Loucy (cell line): ENCODE results near the gene PEAK1.
"Not testable (repeated sequence)": the region's sequence is repeated elsewhere in the genome, so short reads cannot be mapped to it uniquely, and the experiment has no call there.

Source experiments
- H2AFZ ChIP-seq: fragments of 200-600 bp; sonication (generic); 2 replicates; pipeline ENCODE4 v1.6.0; 2016; ENCODE audit warnings: antibody characterized with exemption, mild to moderate bottlenecking, low read length, moderate library complexity
- H3F3A ChIP-seq: fragments of 200-600 bp; 2 replicates; pipeline ENCODE4 v1.6.0; 2016; ENCODE audit warnings: antibody characterized with exemption, low read depth, mild to moderate bottlenecking
- H3K27me3 ChIP-seq: fragments of 200-600 bp; sonication (generic); 2 replicates; pipeline ENCODE4 v1.6.1; 2014; ENCODE audit warnings: low read length, mild to moderate bottlenecking; ENCODE audit not compliant: insufficient read depth, poor library complexity, severe bottlenecking
- H3K36me3 ChIP-seq: fragments of 200-600 bp; sonication (generic); 2 replicates; pipeline ENCODE4 v1.6.1; 2016; ENCODE audit warnings: low read length; ENCODE audit not compliant: insufficient read depth
- H3K4me1 ChIP-seq: fragments of 200-600 bp; sonication (generic); 2 replicates; pipeline ENCODE4 v1.5.1; 2014; ENCODE audit warnings: low read length, mild to moderate bottlenecking; ENCODE audit not compliant: insufficient read depth, poor library complexity, severe bottlenecking
- H3K4me2 ChIP-seq: fragments of 200-600 bp; sonication (generic); 2 replicates; pipeline ENCODE4 v1.6.0; 2014; ENCODE audit warnings: antibody characterized with exemption, low read length, low read depth, mild to moderate bottlenecking; ENCODE audit not compliant: poor library complexity, severe bottlenecking
- H3K4me3 ChIP-seq: fragments of 200-600 bp; sonication (generic); 2 replicates; pipeline ENCODE4 v1.5.1; 2014; ENCODE audit warnings: low read length, mild to moderate bottlenecking, mixed read lengths; ENCODE audit not compliant: poor library complexity, severe bottlenecking
- H3K79me2 ChIP-seq: fragments of 200-600 bp; sonication (generic); 2 replicates; pipeline ENCODE4 v1.6.1; 2014; ENCODE audit warnings: low read length; ENCODE audit not compliant: insufficient read depth
- H3K9ac ChIP-seq: fragments of 200-600 bp; sonication (generic); 2 replicates; pipeline ENCODE4 v1.6.0; 2014; ENCODE audit warnings: mild to moderate bottlenecking, low read depth, low read length, moderate library complexity; ENCODE audit not compliant: poor library complexity, severe bottlenecking
- H3K9me2 ChIP-seq: fragments of 200-600 bp; sonication (generic); replicated peaks from 2 replicates; pipeline ENCODE4 v1.6.1; 2016; ENCODE audit warnings: low read depth, low read length, mixed read lengths
- H3K9me3 ChIP-seq: fragments of 200-600 bp; sonication (generic); 2 replicates; pipeline ENCODE4 v1.6.1; 2014; ENCODE audit warnings: mild to moderate bottlenecking, antibody characterized with exemption, low read length, low read depth; ENCODE audit not compliant: insufficient read depth
- H4K20me1 ChIP-seq: fragments of 200-600 bp; sonication (generic); 2 replicates; pipeline ENCODE4 v1.6.0; 2014; ENCODE audit warnings: antibody characterized with exemption, low read length, mild to moderate bottlenecking; ENCODE audit not compliant: insufficient read depth, poor library complexity, severe bottlenecking
- CTCF ChIP-seq: fragments of 200-600 bp; sonication (generic); conservative IDR thresholded peaks from 2 replicates; pipeline ENCODE4 v1.5.1; 2014; ENCODE audit warnings: mild to moderate bottlenecking, antibody characterized with exemption, low read length
- EZH2phosphoT487 ChIP-seq: fragments of 200-600 bp; IDR thresholded peaks from 2 replicates; pipeline ENCODE4 v1.6.1; 2018; ENCODE audit warnings: antibody characterized with exemption, mild to moderate bottlenecking, moderate library complexity, borderline replicate concordance

PEAK1 gene

GRCh38 chr15:77180270-77180669 is 239.6 kb downstream of the PEAK1 start:
- H3K4me1 ChIP-seq, result peaks cover 16% of the 10 kb centered on the region
- no peaks in the 10 kb centered on the region for H3K9me2 ChIP-seq
- no peak overlapping the region for H3K9ac ChIP-seq
- H3K4me3 ChIP-seq, result no peak overlapping the region
- H3F3A ChIP-seq, result no peaks in the 10 kb centered on the region
- H3K27me3 ChIP-seq, result no peaks in the 10 kb centered on the region
- H3K36me3 ChIP-seq, result no peaks in the 10 kb centered on the region
- no peaks in the 10 kb centered on the region for H3K79me2 ChIP-seq
- no peaks in the 10 kb centered on the region for H3K9me3 ChIP-seq
- H2AFZ ChIP-seq, result no peak overlapping the region
- TF ChIP-seq CTCF (no peak), EZH2phosphoT487 (no peak)
- H4K20me1 ChIP-seq, result no peaks in the 10 kb centered on the region
- peak overlapping the region; percentile 33 for H3K4me2 ChIP-seq

GRCh38 chr15:77179541-77179998 is 240.3 kb downstream of the PEAK1 start:
- TF ChIP-seq EZH2phosphoT487 (no peak), CTCF (no peak; the same call in 1 of the 2 replicates)
- Histone ChIP-seq H2AFZ (no peak overlapping the region), H3K27me3 (no peaks in the 10 kb centered on the region), H3K4me1 (peaks cover 11% of the 10 kb centered on the region), H3K79me2 (no peaks in the 10 kb centered on the region), H3K4me2 (peak overlapping the region; percentile 33), H3K9me3 (no peaks in the 10 kb centered on the region), H3K4me3 (no peak overlapping the region), H3K9ac (no peak overlapping the region), H4K20me1 (no peaks in the 10 kb centered on the region), H3K36me3 (no peaks in the 10 kb centered on the region), H3F3A (no peaks in the 10 kb centered on the region), H3K9me2 (no peaks in the 10 kb centered on the region)

- H3K4me3 ChIP-seq, result no peak overlapping the region
- no peaks in the 10 kb centered on the region for H3K36me3 ChIP-seq
- no peaks in the 10 kb centered on the region for H3F3A ChIP-seq
- no peak for TF ChIP-seq CTCF
- no peak for TF ChIP-seq EZH2phosphoT487
- no peaks in the 10 kb centered on the region for H3K9me2 ChIP-seq
- H2AFZ ChIP-seq, result no peak overlapping the region
- no peaks in the 10 kb centered on the region for H4K20me1 ChIP-seq
- no peak overlapping the region for H3K9ac ChIP-seq
- no peaks in the 10 kb centered on the region for H3K27me3 ChIP-seq
- H3K4me2 ChIP-seq, result no peak overlapping the region
- H3K4me1 ChIP-seq, result peaks cover 11% of the 10 kb centered on the region
- H3K79me2 ChIP-seq, result no peaks in the 10 kb centered on the region
- no peaks in the 10 kb centered on the region for H3K9me3 ChIP-seq
Observed at GRCh38 chr15:77178411-77178810, 241.5 kb downstream of the PEAK1 start.

- H3K9ac ChIP-seq, H3K9me3 ChIP-seq, H2AFZ ChIP-seq, H4K20me1 ChIP-seq, H3K36me3 ChIP-seq, H3K9me2 ChIP-seq, H3K27me3 ChIP-seq, H3K4me3 ChIP-seq, H3K79me2 ChIP-seq, H3K4me2 ChIP-seq, H3F3A ChIP-seq: not testable (repeated sequence)
- H3K4me1 ChIP-seq, result peaks cover 11% of the 10 kb centered on the region
Observed at GRCh38 chr15:77176148-77176547, 243.8 kb downstream of the PEAK1 start.
